ENCODE results near the gene DGUOK.

Gene DGUOK

DNA sequence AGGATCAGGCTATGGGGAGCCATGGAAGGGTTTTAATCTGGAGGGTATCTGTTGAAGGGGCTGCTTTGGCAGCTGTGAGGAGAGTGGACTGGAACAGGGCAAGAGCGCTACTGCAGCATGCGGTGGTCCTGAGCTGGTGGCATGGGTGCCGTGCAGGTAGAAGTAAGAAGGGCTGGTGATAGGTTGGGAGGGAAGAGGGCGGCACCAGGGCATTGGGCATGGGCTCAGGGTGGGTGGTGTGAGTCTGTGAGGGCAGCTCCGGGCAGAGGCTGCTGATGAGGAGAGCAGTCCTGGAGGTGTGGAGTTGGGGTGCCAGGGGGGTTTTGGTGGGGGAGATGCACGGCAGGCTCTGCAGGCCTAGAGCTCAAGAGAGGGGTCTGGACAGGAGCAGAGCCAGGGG, 31.8 kb upstream of the DGUOK start:
- no peak for TF ChIP-seq CTCF (conservative IDR thresholded peaks at IDR 0.05; ENCODE audit: low read length)
- no peak overlapping the region for H3K4me3 ChIP-seq (ENCODE audit: low read length)
- DNase-seq (ENCODE audit: low read depth), result no peak

- no peak for TF ChIP-seq CTCF (conservative IDR thresholded peaks at IDR 0.05; ENCODE audit: low read length)
- no peak overlapping the region for H3K4me3 ChIP-seq (ENCODE audit: low read length)
- DNase-seq (ENCODE audit: low read depth), result no peak
Observed at GRCh38 chr2:73895473-73895872, 31.2 kb upstream of the DGUOK start.

GRCh38 chr2:73896362-73897239, 30.1 kb upstream of the DGUOK start:
- TF ChIP-seq CTCF (conservative IDR thresholded peaks at IDR 0.05; ENCODE audit: low read length), result peak; percentile 2; the same call in 1 of the 2 replicates
- DNase-seq (ENCODE audit: low read depth), result peak; percentile 96
- 0 out of 2 replicates have a peak overlapping the region, but pooled peaks have one; percentile 9 for H3K4me3 ChIP-seq (ENCODE audit: low read length)

DNA sequence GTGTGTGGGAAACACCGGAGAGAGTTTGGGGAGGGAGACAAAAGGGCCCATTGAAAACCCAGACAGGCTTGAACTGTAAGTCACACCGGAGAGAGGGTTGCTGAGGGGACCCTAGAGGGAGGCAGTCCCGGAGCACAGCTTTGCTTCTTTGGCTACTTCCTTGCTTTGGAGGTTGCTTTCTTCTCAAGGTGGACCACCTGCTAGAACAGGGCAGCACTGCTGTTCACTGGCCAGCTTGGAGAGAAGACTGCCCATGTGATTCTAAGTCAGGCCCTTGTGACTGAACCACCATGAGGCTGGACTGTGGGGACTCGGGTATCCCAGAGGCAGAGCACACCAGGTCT, 29.5 kb upstream of the DGUOK start:
- DNase-seq (ENCODE audit: low read depth), result no peak
- H3K4me3 ChIP-seq (ENCODE audit: low read length), result no peak overlapping the region
- no peak for TF ChIP-seq CTCF (conservative IDR thresholded peaks at IDR 0.05; ENCODE audit: low read length)

DNA sequence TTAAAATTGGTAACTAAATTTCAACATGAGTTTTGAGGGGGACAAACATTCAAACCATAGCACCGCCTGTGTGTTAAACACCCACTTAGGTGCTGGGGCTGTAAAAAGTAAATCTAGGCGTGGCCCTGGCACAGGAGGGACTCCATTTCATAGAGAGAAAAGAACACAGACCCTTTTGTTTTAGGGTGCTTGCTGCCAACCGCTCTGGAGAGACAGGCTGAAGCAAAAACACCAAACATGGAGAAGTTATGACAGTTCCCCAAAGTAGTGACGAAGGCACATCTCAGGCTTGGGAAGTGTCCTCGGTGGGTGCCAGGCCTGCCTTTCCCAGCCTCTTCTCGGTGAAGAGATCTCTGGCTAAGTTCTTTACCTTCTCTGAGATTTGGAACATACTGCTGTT, 28.7 kb upstream of the DGUOK start:
- DNase-seq (ENCODE audit: low read depth), result no peak
- TF ChIP-seq CTCF (conservative IDR thresholded peaks at IDR 0.05; ENCODE audit: low read length), result no peak
- no peak overlapping the region for H3K4me3 ChIP-seq (ENCODE audit: low read length)

DNA sequence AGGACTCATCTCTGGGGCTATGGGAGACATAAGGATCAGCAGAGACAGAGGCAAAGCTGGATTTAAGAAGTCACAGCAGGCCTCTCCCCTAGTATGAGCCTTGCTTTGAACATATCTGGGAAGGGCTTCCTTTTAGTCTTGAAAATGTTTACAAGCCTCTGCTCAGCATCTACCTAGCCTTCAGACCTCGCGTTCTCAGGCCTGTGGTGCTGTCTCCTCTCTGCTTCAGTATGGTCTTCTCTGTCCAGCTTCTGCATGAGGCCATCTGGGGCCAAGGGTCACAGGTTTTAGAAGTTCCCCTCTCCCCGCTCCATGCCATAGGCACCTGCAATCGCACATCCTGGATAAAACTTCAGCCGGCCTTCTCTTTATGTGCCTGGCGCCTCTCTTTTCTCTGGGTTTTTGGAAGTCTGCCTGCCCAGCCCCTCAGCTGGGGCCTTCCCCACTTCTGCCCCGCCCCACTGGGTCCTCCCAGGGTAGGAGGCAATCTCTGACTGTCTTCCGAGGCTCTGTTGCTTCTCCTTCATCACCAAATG, 26.8 kb upstream of the DGUOK start:
- DNase-seq (ENCODE audit: low read depth), result no peak
- no peak for TF ChIP-seq CTCF (conservative IDR thresholded peaks at IDR 0.05; ENCODE audit: low read length)
- no peak overlapping the region for H3K4me3 ChIP-seq (ENCODE audit: low read length)

GRCh38 chr2:73901143-73901542, 25.5 kb upstream of the DGUOK start:
- DNase-seq (ENCODE audit: low read depth), result no peak
- no peak overlapping the region for H3K4me3 ChIP-seq (ENCODE audit: low read length)
- no peak for TF ChIP-seq CTCF (conservative IDR thresholded peaks at IDR 0.05; ENCODE audit: low read length)
